GM04504 (cell line): ENCODE data around the gene KLRC1.
"Not testable (repeated sequence)": the region's sequence is repeated elsewhere in the genome, so short reads cannot be mapped to it uniquely, and the experiment has no call there.

Experiments used
- DNase-seq: peaks from one replicate; pipeline ENCODE4 v3.0.0-alpha.2; 2012; ENCODE audit warnings: low read depth

The KLRC1 gene

DNA sequence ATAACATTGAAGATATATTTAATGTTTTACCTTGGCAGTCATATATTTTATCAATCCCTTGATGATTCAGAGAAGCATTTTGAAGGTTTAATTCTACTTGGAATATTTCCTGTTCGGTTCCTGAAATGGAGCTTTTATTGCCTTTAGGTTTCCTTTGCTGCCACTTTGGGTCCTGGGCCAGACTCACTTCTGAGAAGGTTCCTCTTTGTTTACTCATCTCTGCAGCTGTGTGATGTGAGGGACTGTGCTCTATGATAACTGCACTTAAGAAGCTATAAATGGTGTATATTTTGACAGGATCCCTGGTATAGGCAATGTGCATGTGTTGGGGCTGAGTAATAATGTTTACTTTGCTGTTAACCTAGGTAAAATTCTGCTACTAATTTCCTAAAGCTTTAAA is 32.8 kb downstream of the KLRC1 start, which contains the start of gene KLRC3:
Gene KLRC3, minus strand, starts transcription at position 262 of the 400 bp plus-strand sequence. Its CDS starts 45 bp downstream, at position 217.
- DNase-seq: not testable (repeated sequence)

DNA sequence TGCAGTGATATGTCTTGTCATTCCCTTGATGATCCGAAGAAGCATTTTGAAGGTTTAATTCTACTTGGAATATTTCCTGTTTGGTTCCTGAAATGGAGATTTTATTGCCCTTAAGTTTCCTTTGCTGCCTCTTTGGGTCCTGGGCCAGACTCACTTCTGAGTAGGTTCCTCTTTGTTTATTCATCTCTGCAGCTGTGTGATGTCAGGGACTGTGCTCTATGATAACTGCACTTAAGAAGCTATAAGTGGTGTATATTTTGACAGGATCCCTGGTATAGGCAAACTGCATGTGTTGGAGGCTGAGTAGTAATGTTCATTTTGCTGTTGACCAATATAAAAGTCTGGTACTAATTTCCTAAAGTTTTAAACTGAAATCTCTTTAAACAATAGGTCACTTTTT is 43.8 kb downstream of the KLRC1 start, which contains the start of gene KLRC4:
Gene KLRC4, minus strand, starts transcription at position 366 of the 400 bp plus-strand sequence. Its CDS starts 182 bp downstream, at position 184.
- no peak for DNase-seq

DNA sequence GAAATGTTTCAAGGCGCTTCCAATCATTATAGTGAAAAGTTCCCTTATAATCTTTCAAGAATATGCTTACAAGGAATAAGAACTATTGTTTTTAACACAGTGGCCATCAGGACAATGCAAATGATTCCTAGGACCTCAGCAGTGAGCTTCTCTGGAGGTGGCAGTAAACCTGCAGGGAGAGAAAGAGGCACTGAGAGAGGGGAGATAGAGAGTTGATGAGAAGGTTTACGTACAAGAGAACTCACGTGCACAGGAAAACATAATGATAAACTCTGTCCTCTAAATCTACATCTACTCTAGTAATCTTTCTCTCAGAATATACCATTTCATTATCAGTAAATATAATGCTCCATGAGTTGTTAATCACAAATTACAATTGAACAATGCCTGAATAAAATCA is 44.3 kb downstream of the KLRC1 start:
- DNase-seq: no peak

DNA sequence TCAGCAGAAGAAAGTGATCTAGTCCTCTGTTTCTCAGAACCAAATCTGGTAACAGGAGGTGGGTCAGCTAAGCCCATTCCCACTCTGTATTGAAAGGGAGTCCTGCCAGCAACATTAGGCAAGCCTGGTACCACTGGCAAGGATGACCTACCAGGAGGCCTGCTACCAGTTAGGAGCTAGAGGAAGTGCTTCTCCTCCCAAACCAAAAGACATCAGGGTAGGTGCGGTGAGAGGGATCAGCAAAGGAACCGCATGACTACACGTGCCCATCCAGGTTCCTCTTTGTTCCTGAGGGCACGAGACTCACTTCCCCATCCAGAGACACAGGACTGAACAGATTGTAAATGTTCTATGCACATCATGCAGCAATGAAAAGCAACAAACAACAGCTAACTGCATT is 46.5 kb downstream of the KLRC1 start:
- no peak for DNase-seq

DNA sequence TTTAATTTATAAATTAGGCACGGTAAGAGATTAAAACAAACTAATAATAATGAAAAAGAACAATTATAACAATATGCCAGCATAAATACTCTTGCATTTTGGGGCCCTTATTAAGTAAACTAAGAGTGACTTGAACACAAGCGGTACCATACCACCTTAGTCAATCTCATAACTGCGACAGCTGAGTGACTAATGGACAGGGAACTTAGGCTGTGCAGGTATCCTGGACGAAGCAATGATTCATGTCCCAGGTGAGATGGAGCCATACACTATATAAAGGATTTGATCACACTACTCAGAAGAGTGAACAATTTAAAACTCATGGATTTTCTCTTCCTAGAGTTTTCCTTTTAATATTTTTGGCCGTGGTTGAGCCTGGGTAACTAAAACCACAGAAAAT is 47.9 kb downstream of the KLRC1 start:
- DNase-seq: no peak

DNA sequence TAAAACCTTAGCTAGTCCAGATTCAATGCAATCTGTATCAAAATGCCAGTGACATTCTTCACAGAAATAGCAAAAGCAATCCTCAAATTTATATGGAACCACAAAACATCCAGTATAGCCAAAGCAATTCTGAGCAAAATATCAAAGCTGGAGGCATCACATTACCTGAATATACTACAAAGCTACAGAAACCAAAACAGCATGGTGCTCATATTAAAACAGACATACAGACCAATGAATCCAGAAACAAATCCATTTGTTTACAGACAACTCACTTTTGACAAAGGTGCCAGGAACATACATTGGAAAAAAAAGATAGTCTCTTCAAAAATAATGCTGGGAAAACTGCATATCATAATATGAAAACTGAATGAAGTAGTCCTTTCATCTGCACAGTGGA is 48.4 kb downstream of the KLRC1 start:
- no peak for DNase-seq

DNA sequence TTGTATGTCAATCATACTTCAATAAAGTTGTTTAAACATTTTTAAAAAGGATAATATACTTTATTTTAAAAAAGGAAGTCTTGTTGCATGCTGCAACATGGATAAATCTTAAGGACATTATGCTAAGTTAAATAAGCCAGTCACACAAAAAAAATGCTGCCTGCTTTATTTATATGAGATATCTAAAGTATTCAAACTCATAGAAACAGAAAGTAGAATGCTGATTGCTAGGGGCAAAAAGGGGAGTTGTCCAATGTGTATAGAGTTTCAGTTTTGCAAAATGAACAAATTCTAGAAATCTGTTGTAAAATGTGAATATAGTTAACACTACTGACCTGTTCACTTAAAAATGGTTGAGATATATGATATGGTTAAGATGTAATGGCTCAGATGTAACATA is 52.3 kb downstream of the KLRC1 start:
- DNase-seq: no peak

DNA sequence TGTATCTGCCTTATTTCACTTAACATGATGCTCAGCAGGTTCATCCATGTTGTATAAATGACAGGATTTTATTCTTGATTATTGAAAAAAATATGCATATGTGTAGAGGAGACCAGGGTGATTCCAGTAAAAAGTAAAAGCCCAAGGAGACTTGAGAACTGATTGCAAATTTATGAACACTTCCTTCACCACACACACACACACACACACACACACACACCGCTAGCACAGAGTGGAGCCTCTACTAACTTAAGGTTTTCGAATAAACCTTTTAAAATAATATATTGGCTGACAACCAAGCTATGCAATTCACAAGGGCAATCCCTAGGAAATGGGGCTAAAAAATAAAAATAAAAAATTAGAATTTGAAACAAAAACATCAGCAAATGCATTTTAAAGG is 55.0 kb downstream of the KLRC1 start:
- DNase-seq: no peak

DNA sequence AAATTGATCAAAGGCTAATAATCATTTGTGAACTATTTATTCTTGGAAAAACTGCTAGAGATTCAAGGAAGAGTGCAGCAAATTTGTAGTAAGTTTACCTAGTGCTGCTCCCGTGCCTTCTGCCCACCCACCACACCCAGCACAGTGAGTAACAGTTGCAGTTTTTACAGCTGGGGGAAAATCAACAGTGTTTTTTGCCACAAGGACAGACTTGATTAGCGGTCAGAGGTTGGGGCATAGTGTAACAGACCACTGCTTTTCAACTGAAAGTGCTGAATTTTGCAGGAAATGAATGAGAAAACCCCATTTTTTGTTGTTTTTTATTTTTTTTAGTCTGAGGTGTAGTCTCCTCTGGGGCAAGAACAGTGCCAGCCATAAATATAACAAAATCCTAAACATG is 55.9 kb downstream of the KLRC1 start:
- DNase-seq: no peak

DNA sequence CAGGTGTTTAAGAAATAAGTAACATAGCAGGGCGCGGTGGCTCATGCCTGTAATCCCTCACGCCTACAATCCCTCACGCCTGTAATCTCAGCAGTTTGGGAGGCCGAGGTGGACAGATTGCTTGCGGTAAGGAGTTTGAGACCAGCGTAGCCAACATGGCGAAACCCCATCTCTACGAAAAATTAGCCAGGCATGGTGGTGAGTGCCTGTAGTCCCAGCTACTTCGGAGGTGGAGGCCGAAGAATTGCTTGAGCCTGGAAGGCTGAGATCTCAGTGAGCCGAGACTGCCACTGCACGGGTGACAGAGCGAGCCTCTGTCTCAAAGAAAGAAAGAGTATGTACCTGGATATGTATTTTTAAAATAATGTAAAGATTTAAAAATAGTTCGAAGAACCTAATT is 57.0 kb downstream of the KLRC1 start:
- DNase-seq: not testable (repeated sequence)
